NCI-H748 (cell line): ENCODE results near the gene BID.
A peak's percentile ranks its signal among the peaks of the same experiment; 100 is the strongest.
"Not testable (repeated sequence)": the region's sequence is repeated elsewhere in the genome, so short reads cannot be mapped to it uniquely, and the experiment has no call there.

ENCODE experiments used
- DNase-seq: peaks from one replicate; lab custom pipeline; 2025; ENCODE audit not compliant: unreplicated experiment; lab: John Stamatoyannopoulos, UW

Gene BID

GRCh38 chr22:17770180-17771077 is 3.8 kb downstream of the BID start:
- DNase-seq, result no peak

- DNase-seq, result no peak
Observed at GRCh38 chr22:17769716-17770082, 4.6 kb downstream of the BID start.

- no peak for DNase-seq
Observed at GRCh38 chr22:17769013-17769715, 5.1 kb downstream of the BID start.

- no peak for DNase-seq
Observed at GRCh38 chr22:17767233-17768065, 6.8 kb downstream of the BID start.

GRCh38 chr22:17764852-17765251 is 9.4 kb downstream of the BID start:
- not testable (repeated sequence) for DNase-seq

- no peak for DNase-seq
Observed at GRCh38 chr22:17764036-17764435, 10.2 kb downstream of the BID start.

GRCh38 chr22:17763442-17763841 is 10.8 kb downstream of the BID start:
- DNase-seq, result not testable (repeated sequence)

- DNase-seq, result no peak
Observed at GRCh38 chr22:17761138-17761488, 13.2 kb downstream of the BID start.

GRCh38 chr22:17754233-17754925 is 19.9 kb downstream of the BID start:
- DNase-seq, result peak; percentile 3

GRCh38 chr22:17753401-17753989 is 20.8 kb downstream of the BID start:
- no peak for DNase-seq

- DNase-seq, result no peak
Observed at GRCh38 chr22:17751596-17751995, 22.7 kb downstream of the BID start.

GRCh38 chr22:17749605-17750395 is 24.5 kb downstream of the BID start:
- no peak for DNase-seq

- DNase-seq, result no peak
Observed at GRCh38 chr22:17748555-17749353, 25.5 kb downstream of the BID start.

GRCh38 chr22:17746916-17747315 is 27.4 kb downstream of the BID start:
- DNase-seq, result no peak

- peak; percentile 6 for DNase-seq
Observed at GRCh38 chr22:17744430-17744829, 29.8 kb downstream of the BID start.

GRCh38 chr22:17743661-17744411 is 30.4 kb downstream of the BID start:
- peak; percentile 3 for DNase-seq

- peak; percentile 62 for DNase-seq
Observed at GRCh38 chr22:17742527-17742902, 31.8 kb downstream of the BID start.

GRCh38 chr22:17741866-17742526 is 32.3 kb downstream of the BID start:
- DNase-seq, result no peak
